BLaER1 treated with 17β-estradiol and CSF1 and Interleukin-3, amounts not matched to agents 10 nM and 100 nM (cell line): ENCODE data around the gene HSP90B1.

Source experiments
- H3K27ac ChIP-seq, 11 experiments: shearing (Covaris generic); formaldehyde crosslinking; 2 replicates each; pipeline ENCODE4 v1.8.1; 2022
- H3K27me3 ChIP-seq, 11 experiments: shearing (Covaris generic); formaldehyde crosslinking; 2 replicates each; pipeline ENCODE4 v1.8.1; 2022
- H3K36me3 ChIP-seq, 11 experiments: shearing (Covaris generic); formaldehyde crosslinking; 2 replicates each; pipeline ENCODE4 v1.8.1; 2022
- H3K4me1 ChIP-seq, 10 experiments: shearing (Covaris generic); formaldehyde crosslinking; 2 replicates each; pipeline ENCODE4 v1.8.1; 2022
- H3K4me2 ChIP-seq, 11 experiments: shearing (Covaris generic); formaldehyde crosslinking; 2 replicates each; pipeline ENCODE4 v1.8.1; 2022
- H3K4me3 ChIP-seq, 10 experiments: shearing (Covaris generic); formaldehyde crosslinking; 2 replicates each; pipeline ENCODE4 v1.8.1; 2022
- H3K9ac ChIP-seq, 11 experiments: shearing (Covaris generic); formaldehyde crosslinking; 2 replicates each; pipeline ENCODE4 v1.8.1; 2022
- H3K9me3 ChIP-seq, 11 experiments: shearing (Covaris generic); formaldehyde crosslinking; replicated peaks in 1 of 11; 2 replicates each; pipeline ENCODE4 v1.8.1; 2022
- H4K20me1 ChIP-seq, 11 experiments: shearing (Covaris generic); formaldehyde crosslinking; 2 replicates each; pipeline ENCODE4 v1.8.1; 2022
- Cebpa-rat ChIP-seq, 11 experiments: shearing (Covaris generic); IDR thresholded peaks; 2 replicates each; pipeline ENCODE4 v1.8.1; 2022

Gene HSP90B1

DNA sequence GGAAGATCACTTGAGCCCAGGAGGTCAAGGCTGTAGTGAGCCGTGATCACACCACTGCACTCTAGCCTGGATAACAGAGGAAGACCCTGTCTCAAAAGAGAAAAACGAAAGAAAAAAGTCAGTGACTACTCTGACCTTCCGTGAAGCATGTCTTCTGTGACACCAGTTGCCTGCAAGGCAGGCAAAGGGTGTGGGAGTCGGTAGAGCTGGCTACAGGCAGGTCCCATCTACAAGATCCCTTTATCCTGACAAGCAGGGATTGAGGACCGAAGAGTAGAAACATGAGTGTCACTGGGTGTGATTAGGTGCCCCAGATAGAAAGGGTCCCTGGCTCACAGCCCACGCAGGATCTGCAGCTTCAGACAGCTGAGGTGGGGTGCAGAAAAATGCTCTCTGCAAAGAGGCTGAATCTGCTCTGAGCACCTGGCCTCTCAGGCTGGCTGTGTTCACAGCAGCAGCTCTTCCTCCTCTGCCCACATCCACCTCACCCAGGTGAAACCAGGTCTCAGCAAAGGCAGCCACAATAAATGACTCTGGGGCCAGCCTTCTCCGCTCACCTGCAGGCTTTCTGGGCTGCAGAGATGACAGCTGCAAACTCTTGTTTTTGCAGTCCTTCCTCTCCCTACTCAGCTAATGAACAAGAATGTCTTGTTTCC, 28.6 kb upstream of the HSP90B1 start:
- Histone ChIP-seq H3K4me1 (peaks cover 0 to 5% (median 0%) of the 10 kb centered on the region in 10 experiments; a peak in 2 of 20 replicates), H3K27me3 (no peaks in the 10 kb centered on the region), H3K36me3 (no peaks in the 10 kb centered on the region), H4K20me1 (no peaks in the 10 kb centered on the region), H3K9ac (no peak overlapping the region), H3K4me3 (no peak overlapping the region), H3K4me2 (no peak overlapping the region), H3K27ac (no peak overlapping the region), H3K9me3 (peaks cover 4 to 11% (median 10%) of the 10 kb centered on the region in 11 experiments; a peak in 18 of 22 replicates)
- TF ChIP-seq Cebpa-rat (IDR thresholded peaks at IDR 0.05) = no peak

DNA sequence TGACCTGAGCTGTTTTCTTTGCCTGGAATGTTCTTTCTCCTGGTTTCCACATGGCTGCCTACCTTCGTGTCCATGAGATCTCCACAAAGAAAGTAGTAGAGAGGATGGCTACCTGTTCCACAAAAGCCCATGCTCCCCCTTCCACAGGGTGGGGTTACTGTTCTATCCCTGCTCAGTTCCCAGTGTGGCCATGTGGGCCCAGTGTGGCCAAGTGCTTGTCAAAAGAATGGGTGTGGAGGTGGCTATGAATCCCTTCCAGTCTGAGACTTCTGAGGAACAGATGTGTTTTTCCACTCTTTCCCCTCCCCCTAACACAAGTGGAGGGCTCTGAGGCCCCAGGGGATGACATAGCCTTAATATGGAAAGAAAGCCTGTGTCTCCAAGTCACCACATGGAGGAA, 26.2 kb upstream of the HSP90B1 start:
- peaks cover 4 to 12% (median 10%) of the 10 kb centered on the region in 11 experiments; a peak in 18 of 22 replicates for H3K9me3 ChIP-seq

DNA sequence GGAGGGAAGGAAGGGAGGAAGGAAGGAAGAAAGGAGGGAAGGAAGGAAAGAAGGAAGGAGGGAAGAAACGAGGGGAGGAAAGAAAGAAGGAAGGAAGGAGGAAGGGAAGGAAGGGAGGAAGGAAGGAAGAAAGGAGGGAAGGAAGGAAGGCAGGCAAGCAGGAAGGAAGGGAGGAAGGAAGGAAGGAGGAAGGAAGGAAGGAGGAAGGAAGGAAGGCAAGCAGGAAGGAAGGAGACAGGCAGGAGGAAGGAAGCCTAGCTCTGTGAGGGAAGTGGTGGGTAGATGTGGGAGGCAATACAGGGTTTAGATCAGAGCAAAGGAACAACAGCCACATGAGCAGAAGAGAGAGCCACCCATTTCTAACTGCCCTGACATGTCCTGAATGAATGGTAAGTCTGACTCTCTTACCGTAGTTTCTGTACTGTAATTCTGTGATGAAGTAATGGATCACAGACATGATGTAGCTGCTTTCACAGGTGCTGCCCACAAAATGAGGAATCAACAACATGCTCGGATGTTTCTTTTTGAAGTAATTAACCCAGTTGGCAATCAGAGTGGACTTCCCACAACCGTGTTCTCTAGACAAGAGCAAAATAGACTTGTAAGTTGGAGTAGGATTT, 24.4 kb upstream of the HSP90B1 start:
- Histone ChIP-seq H3K27ac (no peak overlapping the region), H3K36me3 (no peaks in the 10 kb centered on the region), H3K4me1 (peaks cover 0 to 5% (median 0%) of the 10 kb centered on the region in 10 experiments; a peak in 2 of 20 replicates), H3K9ac (no peak overlapping the region), H3K9me3 (peaks cover 4 to 12% (median 10%) of the 10 kb centered on the region in 11 experiments; a peak in 18 of 22 replicates), H3K27me3 (no peaks in the 10 kb centered on the region), H3K4me2 (no peak overlapping the region), H3K4me3 (no peak overlapping the region), H4K20me1 (no peaks in the 10 kb centered on the region)
- no peak for TF ChIP-seq Cebpa-rat (IDR thresholded peaks at IDR 0.05)

More for the DNA sequence above, 26.2 kb upstream of the HSP90B1 start:
- no peak overlapping the region for H3K27ac ChIP-seq
- H3K4me3 ChIP-seq = no peak overlapping the region
- no peak overlapping the region; a peak in 1 of 22 replicates for H3K4me2 ChIP-seq
- H3K4me1 ChIP-seq = peaks cover 0 to 5% (median 0%) of the 10 kb centered on the region in 10 experiments; a peak in 2 of 20 replicates
- TF ChIP-seq Cebpa-rat (IDR thresholded peaks at IDR 0.05) = no peak
- no peaks in the 10 kb centered on the region for H3K36me3 ChIP-seq
- H3K27me3 ChIP-seq = no peaks in the 10 kb centered on the region
- no peaks in the 10 kb centered on the region for H4K20me1 ChIP-seq
- H3K9ac ChIP-seq = no peak overlapping the region

DNA sequence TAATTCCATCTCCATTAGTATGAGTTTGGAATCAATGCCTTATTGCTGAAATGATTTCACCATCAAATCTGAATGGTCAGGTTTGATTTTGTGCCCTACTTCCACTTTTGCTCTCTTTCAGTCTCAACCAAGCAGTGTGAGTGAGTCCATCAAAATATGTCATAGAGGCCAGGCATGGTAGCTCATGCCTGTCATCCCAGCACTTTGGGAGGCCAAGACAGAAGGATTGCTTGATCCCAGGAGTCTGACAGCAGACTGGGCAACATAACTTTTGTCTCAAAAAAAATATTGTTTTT, 22.0 kb upstream of the HSP90B1 start:
- no peaks in the 10 kb centered on the region for H4K20me1 ChIP-seq
- H3K4me1 ChIP-seq = peaks cover 0 to 5% (median 0%) of the 10 kb centered on the region in 10 experiments; a peak in 2 of 20 replicates
- no peaks in the 10 kb centered on the region for H3K36me3 ChIP-seq
- no peak for TF ChIP-seq Cebpa-rat (IDR thresholded peaks at IDR 0.05)
- no peaks in the 10 kb centered on the region for H3K27me3 ChIP-seq
- no peak overlapping the region for H3K27ac ChIP-seq
- H3K4me3 ChIP-seq = no peak overlapping the region
- no peak overlapping the region for H3K9ac ChIP-seq
- peaks cover 4 to 12% (median 10%) of the 10 kb centered on the region in 11 experiments; a peak in 18 of 22 replicates for H3K9me3 ChIP-seq
- no peak overlapping the region for H3K4me2 ChIP-seq

DNA sequence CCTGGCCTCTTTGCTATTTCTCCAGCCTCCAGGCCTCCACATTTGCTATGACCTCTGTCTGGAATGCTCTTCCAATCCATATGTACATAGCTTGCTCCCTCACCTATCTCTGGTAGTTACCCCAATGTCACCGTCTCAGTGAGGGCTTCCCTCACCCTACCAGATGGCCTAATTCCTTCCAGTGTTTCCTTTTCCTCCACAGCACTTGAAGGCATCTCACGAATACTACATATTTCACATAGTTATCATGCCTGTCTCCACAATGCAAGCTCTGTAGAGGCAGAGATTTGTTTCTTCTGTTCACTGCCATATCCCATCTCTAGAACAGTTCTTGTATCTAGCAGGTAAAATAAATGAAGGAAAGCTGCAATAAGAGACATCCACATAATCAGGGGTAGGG, 21.3 kb upstream of the HSP90B1 start:
- no peaks in the 10 kb centered on the region for H4K20me1 ChIP-seq
- H3K4me2 ChIP-seq = no peak overlapping the region
- H3K27ac ChIP-seq = no peak overlapping the region
- H3K4me3 ChIP-seq = no peak overlapping the region
- no peaks in the 10 kb centered on the region for H3K36me3 ChIP-seq
- no peak overlapping the region for H3K9ac ChIP-seq
- H3K9me3 ChIP-seq = peaks cover 4 to 12% (median 10%) of the 10 kb centered on the region in 11 experiments; a peak in 18 of 22 replicates
- TF ChIP-seq Cebpa-rat (IDR thresholded peaks at IDR 0.05) = no peak
- H3K27me3 ChIP-seq = no peaks in the 10 kb centered on the region
- H3K4me1 ChIP-seq = peaks cover 0 to 5% (median 0%) of the 10 kb centered on the region in 10 experiments; a peak in 2 of 20 replicates

DNA sequence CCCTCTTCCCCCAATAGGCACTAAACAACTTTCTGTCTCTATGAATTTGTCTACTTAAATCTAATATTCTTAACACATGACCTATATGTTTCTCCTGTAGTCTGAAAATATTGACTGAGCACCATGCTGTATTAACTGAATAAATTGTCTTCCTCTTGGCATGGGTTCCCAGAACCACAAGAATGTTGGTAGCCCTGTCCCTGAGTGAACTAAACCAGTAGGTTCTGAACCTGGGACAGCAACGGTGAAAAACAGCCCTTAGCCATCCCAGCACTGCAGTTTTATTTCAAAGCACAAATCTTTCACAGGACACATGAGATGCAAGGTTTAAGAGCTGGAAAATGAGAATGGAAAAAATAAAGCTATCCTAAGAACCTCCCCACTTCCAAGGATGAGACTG, 20.4 kb upstream of the HSP90B1 start:
- Histone ChIP-seq H3K9me3 (peaks cover 4 to 12% (median 10%) of the 10 kb centered on the region in 11 experiments; a peak in 18 of 22 replicates), H3K4me1 (no peaks in the 10 kb centered on the region), H3K27ac (no peak overlapping the region), H3K4me3 (no peak overlapping the region), H3K9ac (no peak overlapping the region), H3K4me2 (no peak overlapping the region), H3K36me3 (no peaks in the 10 kb centered on the region), H4K20me1 (no peaks in the 10 kb centered on the region), H3K27me3 (no peaks in the 10 kb centered on the region)
- no peak for TF ChIP-seq Cebpa-rat (IDR thresholded peaks at IDR 0.05)

DNA sequence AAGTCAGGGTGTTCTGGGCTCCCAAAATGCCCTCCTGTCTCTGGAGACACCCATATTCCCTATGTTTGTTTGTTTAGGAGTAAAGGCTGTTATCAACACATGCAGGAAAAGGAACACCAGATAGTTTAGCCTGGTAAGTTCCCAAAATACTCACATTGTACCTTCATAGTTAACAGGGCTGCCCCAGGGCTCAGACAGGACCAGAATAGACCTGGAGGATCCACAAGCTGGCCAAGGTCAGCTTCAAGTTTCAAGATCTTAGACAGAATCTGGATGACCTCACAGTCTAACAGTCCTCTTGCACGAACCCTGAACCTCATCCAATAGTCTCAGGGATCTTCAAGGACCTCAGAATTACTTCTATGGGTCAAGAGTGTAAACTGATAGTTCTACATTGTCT, 18.1 kb upstream of the HSP90B1 start:
- no peak for TF ChIP-seq Cebpa-rat (IDR thresholded peaks at IDR 0.05)
- no peak overlapping the region for H3K4me3 ChIP-seq
- no peak overlapping the region for H3K9ac ChIP-seq
- H3K27ac ChIP-seq = no peak overlapping the region
- no peaks in the 10 kb centered on the region for H3K36me3 ChIP-seq
- H3K4me2 ChIP-seq = no peak overlapping the region
- H3K4me1 ChIP-seq = no peaks in the 10 kb centered on the region
- peaks cover 0 to 4% (median under 1%) of the 10 kb centered on the region in 11 experiments; a peak in 8 of 22 replicates for H3K9me3 ChIP-seq
- H3K27me3 ChIP-seq = no peaks in the 10 kb centered on the region
- no peaks in the 10 kb centered on the region for H4K20me1 ChIP-seq

DNA sequence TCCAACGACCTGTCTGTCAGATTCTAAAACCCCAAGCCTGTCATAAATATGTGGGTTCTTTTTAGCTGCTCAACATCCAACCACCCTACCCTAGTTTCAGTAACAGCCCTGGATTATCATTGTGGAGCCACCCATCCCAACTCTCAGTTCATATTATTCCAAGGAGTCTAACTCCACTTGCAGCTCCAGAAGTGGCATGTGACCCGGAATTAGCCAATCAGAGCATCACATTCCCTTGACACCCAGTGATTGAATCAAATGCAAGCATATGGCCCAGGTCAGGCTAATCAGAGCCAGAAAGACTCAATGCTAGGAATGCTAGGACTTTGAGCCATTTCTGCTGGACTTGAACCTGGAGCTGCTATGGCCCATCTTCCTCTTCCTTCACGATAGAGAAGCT, 17.1 kb upstream of the HSP90B1 start:
- H3K9ac ChIP-seq = no peak overlapping the region
- no peaks in the 10 kb centered on the region for H3K36me3 ChIP-seq
- no peaks in the 10 kb centered on the region for H4K20me1 ChIP-seq
- TF ChIP-seq Cebpa-rat (IDR thresholded peaks at IDR 0.05) = no peak
- H3K4me3 ChIP-seq = no peak overlapping the region
- H3K9me3 ChIP-seq = peaks cover 3 to 14% (median 11%) of the 10 kb centered on the region in 11 experiments; a peak in 16 of 22 replicates
- no peak overlapping the region for H3K4me2 ChIP-seq
- H3K27me3 ChIP-seq = no peaks in the 10 kb centered on the region
- no peaks in the 10 kb centered on the region for H3K4me1 ChIP-seq
- no peak overlapping the region for H3K27ac ChIP-seq

DNA sequence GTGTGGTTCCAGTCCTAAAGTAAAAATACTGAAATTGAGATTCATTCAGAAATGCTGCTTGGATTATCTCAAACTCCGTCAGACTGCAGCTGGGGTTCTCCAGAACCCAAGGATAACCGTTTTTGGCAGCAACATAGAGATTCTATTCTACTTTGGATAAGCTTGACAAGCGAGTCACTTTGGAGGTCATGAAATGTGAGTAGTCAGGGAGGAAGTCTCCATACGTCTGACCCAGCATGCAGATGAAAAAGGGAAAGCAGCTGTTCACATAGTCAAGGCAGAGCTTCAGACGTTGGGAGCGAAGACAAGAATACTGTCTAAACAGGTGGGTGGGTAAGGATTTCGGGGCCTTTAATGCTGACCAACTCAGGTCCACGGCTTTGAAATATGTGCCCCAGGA, 14.9 kb upstream of the HSP90B1 start:
- H3K9me3 ChIP-seq = peaks cover 6 to 22% (median 12%) of the 10 kb centered on the region in 11 experiments; a peak in 17 of 22 replicates
- no peaks in the 10 kb centered on the region for H3K36me3 ChIP-seq
- no peaks in the 10 kb centered on the region for H4K20me1 ChIP-seq
- H3K4me2 ChIP-seq = no peak overlapping the region
- no peaks in the 10 kb centered on the region for H3K4me1 ChIP-seq
- no peaks in the 10 kb centered on the region for H3K27me3 ChIP-seq
- H3K9ac ChIP-seq = no peak overlapping the region
- no peak overlapping the region for H3K27ac ChIP-seq
- no peak overlapping the region for H3K4me3 ChIP-seq
- no peak for TF ChIP-seq Cebpa-rat (IDR thresholded peaks at IDR 0.05)
